K562 (cell line): ENCODE data around the gene PXK. TPM values are rescaled to one million over a fixed set of nuclear protein-coding genes. Genes with fewer than 3 reads are reported as not detected.

Experiments used
- ATAC-seq: fragments of 200-7000 bp; cut with Tn5 transposase; 3 replicates; pipeline ENCODE4 v1.9.1; 2020; ENCODE audit warnings: moderate library complexity
- BruUV-seq: library from RNA; stranded (reverse); fragments of 400-500 nt; replicated peaks from 2 replicates; lab custom pipeline; 2021; lab: Mats Ljungman, UMichigan
- CTCF ChIA-PET: fragments of 300-600 bp; formaldehyde crosslinking; extraction: SDS; loops from one replicate; lab custom pipeline; 2021; ENCODE audit warnings: low intra/inter-chr PET ratio; lab: Yijun Ruan, JAX
- POLR2A ChIA-PET: fragments of 300-600, 350-650 bp; sonication (Branson Sonifier 250); formaldehyde crosslinking; extraction: SDS; loops from one replicate; lab custom pipeline; 2021; ENCODE audit warnings: antibody characterized with exemption, inconsistent platforms; lab: Yijun Ruan, JAX
- DNase-seq, 4 experiments: peaks; one replicate each; pipeline versions ENCODE4 v3.0.0 to v3.0.0-alpha.2; 2011 to 2018; ENCODE audit warnings: low spot score in 3 of 4, mixed read lengths in 3 of 4; ENCODE audit errors: extremely low read depth in 1 of 4
- FAIRE-seq: peaks from 2 replicates; lab custom pipeline; 2011; peaks lifted over from hg19 to GRCh38; lab: Jason Lieb, UNC
- H2AFZ ChIP-seq: 2 replicates; pipeline ENCODE4 v1.6.0; 2011; ENCODE audit warnings: low read depth, low read length, control low read depth, inconsistent platforms
- H3K27ac ChIP-seq: fragments of 200-600 bp; 3 replicates; pipeline ENCODE4 v1.8.0; 2011; ENCODE audit warnings: low read depth, mild to moderate bottlenecking, control low read depth, inconsistent platforms, low read length, moderate library complexity, mixed read lengths; ENCODE audit errors: extremely low read depth
- H3K27me3 ChIP-seq, 2 experiments: fragments of 300-600 bp in 1 of 2; 2 replicates in 1 of 2; 3 replicates in 1 of 2; pipeline versions ENCODE4 v1.6.0 to v1.8.0; 2011; ENCODE audit warnings: inconsistent platforms in 2 of 2, low read length in 2 of 2, mild to moderate bottlenecking in 1 of 2, mixed read lengths in 1 of 2, moderate library complexity in 1 of 2; ENCODE audit not compliant: control insufficient read depth in 2 of 2, insufficient read depth in 2 of 2
- H3K36me3 ChIP-seq: fragments of 300-600 bp; 3 replicates; pipeline ENCODE4 v1.8.0; 2011; ENCODE audit warnings: mild to moderate bottlenecking, low read length, inconsistent platforms; ENCODE audit not compliant: control insufficient read depth, insufficient read depth
- H3K4me1 ChIP-seq, 2 experiments: fragments of 200-600 bp in 1 of 2; replicated peaks in 1 of 2; 2 replicates in 1 of 2; 3 replicates in 1 of 2; pipeline versions ENCODE4 v1.5.1 to v1.8.0; 2011; ENCODE audit warnings: inconsistent platforms in 2 of 2, low read length in 2 of 2, mild to moderate bottlenecking in 1 of 2, mixed read lengths in 1 of 2, moderate library complexity in 1 of 2; ENCODE audit not compliant: control insufficient read depth in 2 of 2, insufficient read depth in 2 of 2
- H3K4me2 ChIP-seq: 2 replicates; pipeline ENCODE4 v1.6.1; 2011; ENCODE audit warnings: low read length, control low read depth, inconsistent platforms, mixed read lengths; ENCODE audit not compliant: insufficient read depth
- H3K4me3 ChIP-seq: fragments of 200-600 bp; sonication (generic), shearing (Covaris generic); 2 replicates; pipeline ENCODE4 v1.5.1; 2016; ENCODE audit warnings: control low read depth, inconsistent platforms
- H3K79me2 ChIP-seq: fragments of 200-600 bp; 3 replicates; pipeline ENCODE4 v1.8.0; 2011; ENCODE audit warnings: low read length, inconsistent platforms; ENCODE audit not compliant: control insufficient read depth, insufficient read depth
- H3K9ac ChIP-seq, 2 experiments: 2 replicates each; pipeline versions ENCODE4 v1.6.0 to v1.6.1; 2011; ENCODE audit warnings: low read depth in 2 of 2, low read length in 2 of 2, control low read depth in 1 of 2, inconsistent platforms in 1 of 2, mild to moderate bottlenecking in 1 of 2, mixed read lengths in 1 of 2; ENCODE audit not compliant: insufficient read depth in 1 of 2
- H3K9me1 ChIP-seq: one replicate; pipeline ENCODE4 v1.6.0; 2011; ENCODE audit warnings: inconsistent platforms, mild to moderate bottlenecking, low read length, moderate library complexity; ENCODE audit not compliant: control insufficient read depth, insufficient read depth
- H3K9me3 ChIP-seq: replicated peaks from 2 replicates; pipeline ENCODE4 v1.5.1; 2011; ENCODE audit warnings: low read depth, low read length, inconsistent platforms; ENCODE audit not compliant: control insufficient read depth, insufficient read depth
- H4K20me1 ChIP-seq: replicated peaks from 2 replicates; pipeline ENCODE4 v1.6.1; 2011; ENCODE audit warnings: low read length, inconsistent platforms, mixed read lengths; ENCODE audit not compliant: control insufficient read depth, insufficient read depth
- BCL6 ChIP-seq: fragments of 250-450 bp; sonication (Bioruptor Pico); IDR thresholded peaks from 2 replicates; pipeline ENCODE4 v1.4.0; 2020
- BRCA1 ChIP-seq, 2 experiments: fragments of 450-650 bp in 1 of 2; sonication (generic) in 1 of 2; formaldehyde crosslinking in 1 of 2; IDR thresholded peaks; 2 replicates each; pipeline versions ENCODE4 v1.5.0 to v1.6.1; 2017 to 2020; ENCODE audit warnings: mild to moderate bottlenecking in 1 of 2, missing genetic modification reagents in 1 of 2
- FIP1L1 ChIP-seq: fragments of 200-400 bp; formaldehyde crosslinking; IDR thresholded peaks from 2 replicates; pipeline ENCODE4 v1.6.1; 2018; ENCODE audit warnings: mild to moderate bottlenecking, low read depth, low read length; ENCODE audit not compliant: poor library complexity, severe bottlenecking
- KDM2B ChIP-seq: fragments of 250-450 bp; sonication (Bioruptor Pico); IDR thresholded peaks from 2 replicates; pipeline ENCODE4 v1.8.0; 2021; ENCODE audit warnings: mild to moderate bottlenecking, moderate library complexity
- MAFK ChIP-seq: IDR thresholded peaks from 2 replicates; pipeline ENCODE4 v1.6.1; 2011; ENCODE audit warnings: low read length, improper control_type of control experiment
- SRSF1 ChIP-seq: fragments of 200-400 bp; formaldehyde crosslinking; IDR thresholded peaks from 2 replicates; pipeline ENCODE4 v1.6.1; 2017; ENCODE audit warnings: mild to moderate bottlenecking, low read depth, low read length, moderate library complexity
- ZNF146 ChIP-seq: IDR thresholded peaks from one replicate; pipeline ENCODE4 v1.6.1; 2018; ENCODE audit warnings: missing compliant biosample characterization; ENCODE audit not compliant: unreplicated experiment
- ZNF766 ChIP-seq: fragments of 200-800 bp; sonication (Bioruptor generic); conservative IDR thresholded peaks from 2 replicates; pipeline ENCODE4 v1.6.1; 2016; ENCODE audit warnings: missing genetic modification characterization, missing compliant biosample characterization
- WGBS: fragments of 100-300 bp; shearing (Covaris generic); methylation state at CpG from one replicate; pipeline ENCODE4 v1.1.6; 2016; ENCODE audit warnings: low coverage, mixed read lengths; ENCODE audit not compliant: insufficient coverage; ENCODE audit errors: missing lambda C conversion rate; 5-methylcytosine and 5-hydroxymethylcytosine counted together
- in situ Hi-C: fragments of 300-500 bp; cut with MboI; formaldehyde crosslinking; loops from 4 replicates; pipeline ENCODE4 v1.15.0; 2018; ENCODE audit warnings: inconsistent platforms, mixed read lengths
- intact Hi-C: fragments of 100-400 bp; cut with micrococcal nuclease; formaldehyde crosslinking; loops from 2 replicates; pipeline ENCODE4 v1.14.2; 2022
- polyA plus RNA-seq, 8 experiments: library from polyadenylated mRNA; depleted of rRNA in 4 of 8; stranded (reverse) in 5 of 8; unstranded in 3 of 8; fragments of >200 nt; fragmentation: Nextera tagmentation in 2 of 8; fragmentation: Illumina TruSeq in 1 of 8; extraction: Ambion mirVana in 2 of 8; extraction: Trizol in 1 of 8; gene quantifications; 2 replicates each; pipeline versions ENCODE4 v1.2.1 to v1.2.3, GENCODE V29; 2011 to 2014; ENCODE audit warnings: inconsistent platforms in 1 of 8, missing spikeins in 1 of 8
- total RNA-seq, 7 experiments: library from RNA; depleted of rRNA in 6 of 7; stranded (reverse); fragments of >200 nt in 6 of 7; fragmentation: Illumina TruSeq in 2 of 7; extraction: Trizol in 2 of 7; gene quantifications; 2 replicates each; pipeline versions ENCODE4 v1.2.1 to v1.2.3, GENCODE V29; 2011 to 2021; ENCODE audit warnings: low replicate concordance in 1 of 7
- TF ChIP-seq, protein P1 (sequence below): sonication (generic); formaldehyde crosslinking; IDR thresholded peaks from 2 replicates; pipeline ENCODE4 v1.8.0; 2023; ENCODE audit warnings: missing genetic modification reagents, mild to moderate bottlenecking, borderline replicate concordance
- TF ChIP-seq, protein P2 (sequence below): fragments of 450-650 bp; IDR thresholded peaks from 2 replicates; pipeline ENCODE4 v1.6.1; 2017; ENCODE audit warnings: antibody characterized with exemption
- TF ChIP-seq, protein P3 (sequence below): fragments of 450-650 bp; formaldehyde crosslinking; IDR thresholded peaks from 2 replicates; pipeline ENCODE4 v1.4.0; 2022; ENCODE audit warnings: missing genetic modification characterization

PXK gene
- total and polyA plus RNA-seq, 9 of the 15 experiments (the other 6 are each of a cell fraction or from before 2014, with no cell fraction given), result 3.3 to 19.9 (median 11.3) TPM

DNA sequence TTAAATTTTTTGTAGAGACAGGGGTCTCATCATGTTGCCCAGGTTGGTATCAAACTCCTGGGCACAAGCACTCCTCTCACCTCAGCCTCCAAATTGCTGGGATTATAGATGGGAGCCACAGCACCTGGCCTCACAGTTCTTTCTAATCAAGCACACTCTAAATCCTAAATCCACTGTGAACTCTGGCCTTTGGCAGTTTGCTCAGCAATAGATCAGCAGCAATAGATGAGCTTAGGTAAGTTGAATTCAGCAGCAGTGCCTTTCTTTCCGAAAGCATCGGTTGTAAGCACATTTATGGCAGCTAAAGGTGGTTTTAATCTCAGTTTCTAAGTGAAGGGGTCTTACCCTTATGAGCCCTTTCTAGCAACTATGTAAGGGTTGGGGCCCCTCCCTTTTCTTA lies 84.4 kb downstream of the PXK start (continued):
- TF ChIP-seq FIP1L1, result no peak
- TF ChIP-seq, protein P1, sequence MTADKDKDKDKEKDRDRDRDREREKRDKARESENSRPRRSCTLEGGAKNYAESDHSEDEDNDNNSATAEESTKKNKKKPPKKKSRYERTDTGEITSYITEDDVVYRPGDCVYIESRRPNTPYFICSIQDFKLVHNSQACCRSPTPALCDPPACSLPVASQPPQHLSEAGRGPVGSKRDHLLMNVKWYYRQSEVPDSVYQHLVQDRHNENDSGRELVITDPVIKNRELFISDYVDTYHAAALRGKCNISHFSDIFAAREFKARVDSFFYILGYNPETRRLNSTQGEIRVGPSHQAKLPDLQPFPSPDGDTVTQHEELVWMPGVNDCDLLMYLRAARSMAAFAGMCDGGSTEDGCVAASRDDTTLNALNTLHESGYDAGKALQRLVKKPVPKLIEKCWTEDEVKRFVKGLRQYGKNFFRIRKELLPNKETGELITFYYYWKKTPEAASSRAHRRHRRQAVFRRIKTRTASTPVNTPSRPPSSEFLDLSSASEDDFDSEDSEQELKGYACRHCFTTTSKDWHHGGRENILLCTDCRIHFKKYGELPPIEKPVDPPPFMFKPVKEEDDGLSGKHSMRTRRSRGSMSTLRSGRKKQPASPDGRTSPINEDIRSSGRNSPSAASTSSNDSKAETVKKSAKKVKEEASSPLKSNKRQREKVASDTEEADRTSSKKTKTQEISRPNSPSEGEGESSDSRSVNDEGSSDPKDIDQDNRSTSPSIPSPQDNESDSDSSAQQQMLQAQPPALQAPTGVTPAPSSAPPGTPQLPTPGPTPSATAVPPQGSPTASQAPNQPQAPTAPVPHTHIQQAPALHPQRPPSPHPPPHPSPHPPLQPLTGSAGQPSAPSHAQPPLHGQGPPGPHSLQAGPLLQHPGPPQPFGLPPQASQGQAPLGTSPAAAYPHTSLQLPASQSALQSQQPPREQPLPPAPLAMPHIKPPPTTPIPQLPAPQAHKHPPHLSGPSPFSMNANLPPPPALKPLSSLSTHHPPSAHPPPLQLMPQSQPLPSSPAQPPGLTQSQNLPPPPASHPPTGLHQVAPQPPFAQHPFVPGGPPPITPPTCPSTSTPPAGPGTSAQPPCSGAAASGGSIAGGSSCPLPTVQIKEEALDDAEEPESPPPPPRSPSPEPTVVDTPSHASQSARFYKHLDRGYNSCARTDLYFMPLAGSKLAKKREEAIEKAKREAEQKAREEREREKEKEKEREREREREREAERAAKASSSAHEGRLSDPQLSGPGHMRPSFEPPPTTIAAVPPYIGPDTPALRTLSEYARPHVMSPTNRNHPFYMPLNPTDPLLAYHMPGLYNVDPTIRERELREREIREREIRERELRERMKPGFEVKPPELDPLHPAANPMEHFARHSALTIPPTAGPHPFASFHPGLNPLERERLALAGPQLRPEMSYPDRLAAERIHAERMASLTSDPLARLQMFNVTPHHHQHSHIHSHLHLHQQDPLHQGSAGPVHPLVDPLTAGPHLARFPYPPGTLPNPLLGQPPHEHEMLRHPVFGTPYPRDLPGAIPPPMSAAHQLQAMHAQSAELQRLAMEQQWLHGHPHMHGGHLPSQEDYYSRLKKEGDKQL (CRISPR knock-in tag), result no peak
- TF ChIP-seq BCL6 (CRISPR knock-in tag), result no peak

DNA sequence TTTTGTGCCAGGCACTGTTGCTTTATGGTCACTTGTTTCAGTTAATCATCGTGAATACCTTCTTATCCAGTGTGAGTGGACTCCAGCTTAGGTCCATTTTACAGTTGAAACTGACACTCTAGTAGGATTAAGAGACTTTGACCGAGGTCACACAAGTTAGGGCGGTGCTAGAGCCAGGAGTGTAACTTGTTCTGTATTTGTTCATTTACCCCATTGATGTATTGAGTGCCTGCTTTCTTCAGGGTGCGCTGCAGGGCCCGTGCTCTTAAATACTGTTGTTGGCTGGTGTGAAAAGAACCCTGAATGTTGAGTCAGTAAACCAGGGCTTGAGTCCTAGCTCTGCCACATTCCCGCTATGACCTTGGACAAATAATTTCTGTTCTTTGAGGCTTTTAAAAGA lies 85.5 kb downstream of the PXK start:
- H3K9ac ChIP-seq, result no peak overlapping the region
- ChIA-PET POLR2A (interaction anchor here (0.6 to 2.9 kb wide), 2 partner anchors 11 to 17 kb away, joined by 3 to 7 read pairs; no protein-coding TSS in a partner anchor), CTCF (interaction anchor here (0.5 kb wide), 1 partner anchor 507 kb away, joined by 4 read pairs; no protein-coding TSS in a partner anchor)
- H3K4me1 ChIP-seq, result peaks cover 0 to 6% of the 10 kb centered on the region in 2 experiments; a peak in 3 of 5 replicates
- H3K4me2 ChIP-seq, result no peak overlapping the region
- H2AFZ ChIP-seq, result no peak overlapping the region
- FAIRE-seq (no peak), ATAC-seq (no peak), DNase-seq (no peak)
- H3K27me3 ChIP-seq, result no peaks in the 10 kb centered on the region
- WGBS, result 79% methylated on average over 6 of the region's 6 CpGs
- TF ChIP-seq ZNF146 (CRISPR knock-in tag) (no peak), ZNF766 (no peak), KDM2B (CRISPR knock-in tag) (no peak), MAFK (no peak), BRCA1 (IDR thresholded peaks at IDR 0.05) (no peak), BRCA1 (CRISPR knock-in tag; IDR thresholded peaks at IDR 0.05) (no peak), SRSF1 (no peak)
- TF ChIP-seq, protein P2, sequence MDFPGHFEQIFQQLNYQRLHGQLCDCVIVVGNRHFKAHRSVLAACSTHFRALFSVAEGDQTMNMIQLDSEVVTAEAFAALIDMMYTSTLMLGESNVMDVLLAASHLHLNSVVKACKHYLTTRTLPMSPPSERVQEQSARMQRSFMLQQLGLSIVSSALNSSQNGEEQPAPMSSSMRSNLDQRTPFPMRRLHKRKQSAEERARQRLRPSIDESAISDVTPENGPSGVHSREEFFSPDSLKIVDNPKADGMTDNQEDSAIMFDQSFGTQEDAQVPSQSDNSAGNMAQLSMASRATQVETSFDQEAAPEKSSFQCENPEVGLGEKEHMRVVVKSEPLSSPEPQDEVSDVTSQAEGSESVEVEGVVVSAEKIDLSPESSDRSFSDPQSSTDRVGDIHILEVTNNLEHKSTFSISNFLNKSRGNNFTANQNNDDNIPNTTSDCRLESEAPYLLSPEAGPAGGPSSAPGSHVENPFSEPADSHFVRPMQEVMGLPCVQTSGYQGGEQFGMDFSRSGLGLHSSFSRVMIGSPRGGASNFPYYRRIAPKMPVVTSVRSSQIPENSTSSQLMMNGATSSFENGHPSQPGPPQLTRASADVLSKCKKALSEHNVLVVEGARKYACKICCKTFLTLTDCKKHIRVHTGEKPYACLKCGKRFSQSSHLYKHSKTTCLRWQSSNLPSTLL, result no peak
- TF ChIP-seq, protein P3, sequence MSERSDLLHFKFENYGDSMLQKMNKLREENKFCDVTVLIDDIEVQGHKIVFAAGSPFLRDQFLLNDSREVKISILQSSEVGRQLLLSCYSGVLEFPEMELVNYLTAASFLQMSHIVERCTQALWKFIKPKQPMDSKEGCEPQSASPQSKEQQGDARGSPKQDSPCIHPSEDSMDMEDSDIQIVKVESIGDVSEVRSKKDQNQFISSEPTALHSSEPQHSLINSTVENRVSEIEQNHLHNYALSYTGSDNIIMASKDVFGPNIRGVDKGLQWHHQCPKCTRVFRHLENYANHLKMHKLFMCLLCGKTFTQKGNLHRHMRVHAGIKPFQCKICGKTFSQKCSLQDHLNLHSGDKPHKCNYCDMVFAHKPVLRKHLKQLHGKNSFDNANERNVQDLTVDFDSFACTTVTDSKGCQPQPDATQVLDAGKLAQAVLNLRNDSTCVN (CRISPR knock-in tag), result no peak
- H4K20me1 ChIP-seq, result no peaks in the 10 kb centered on the region
- no peak overlapping the region for H3K4me3 ChIP-seq
- H3K79me2 ChIP-seq, result no peaks in the 10 kb centered on the region
- no peaks in the 10 kb centered on the region for H3K9me3 ChIP-seq
- intact Hi-C loops (no loop called here), in situ Hi-C loops (loop anchor here (10.0 kb wide), 1 partner anchor 233 kb away; no protein-coding TSS in a partner anchor)
- H3K27ac ChIP-seq, result no peak overlapping the region
- BruUV-seq, result no TSS peak
- peaks cover 14% of the 10 kb centered on the region; the same call in 2 of the 3 replicates for H3K36me3 ChIP-seq
- no peaks in the 10 kb centered on the region for H3K9me1 ChIP-seq
